IPS-NIHi7 (cell line): Measurements from ENCODE around the gene SERINC5.

Experiments
- DNase-seq: peaks from one replicate; pipeline ENCODE4 v3.0.0; 2012; ENCODE audit warnings: mixed read lengths; ENCODE audit errors: extremely low spot score

SERINC5 gene

DNA sequence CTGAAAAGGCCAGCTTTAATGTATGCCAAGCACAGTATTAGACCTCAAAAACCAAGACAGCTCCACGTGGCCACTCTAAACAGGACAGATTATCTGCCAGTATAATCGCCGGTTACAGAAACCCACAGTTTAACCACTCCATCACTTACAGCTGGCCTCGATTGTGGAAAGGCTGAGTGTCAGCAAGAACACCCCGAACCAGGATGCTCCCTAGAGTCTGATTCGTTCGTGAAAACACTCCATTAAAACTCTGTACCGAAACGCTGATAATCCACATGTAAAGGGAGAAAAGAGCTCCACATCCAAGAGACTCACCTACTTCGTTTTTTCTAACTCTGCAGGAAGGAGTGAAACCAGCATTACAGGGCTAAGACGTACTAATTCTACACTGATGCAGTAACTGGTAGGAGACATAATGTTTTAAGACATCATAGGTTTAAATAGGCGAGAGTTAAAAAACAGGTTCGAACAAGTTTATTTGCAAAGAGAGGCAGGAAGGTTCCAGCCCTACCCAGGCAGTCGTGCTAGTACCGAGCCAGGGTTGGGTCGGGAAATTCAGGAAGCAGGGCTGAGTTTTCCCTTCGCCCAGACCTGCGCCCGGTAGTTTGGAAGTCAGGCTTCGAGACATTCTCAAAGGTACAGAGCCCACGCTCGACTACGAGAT lies 949 bp downstream of the SERINC5 start:
- DNase-seq: no peak

DNA sequence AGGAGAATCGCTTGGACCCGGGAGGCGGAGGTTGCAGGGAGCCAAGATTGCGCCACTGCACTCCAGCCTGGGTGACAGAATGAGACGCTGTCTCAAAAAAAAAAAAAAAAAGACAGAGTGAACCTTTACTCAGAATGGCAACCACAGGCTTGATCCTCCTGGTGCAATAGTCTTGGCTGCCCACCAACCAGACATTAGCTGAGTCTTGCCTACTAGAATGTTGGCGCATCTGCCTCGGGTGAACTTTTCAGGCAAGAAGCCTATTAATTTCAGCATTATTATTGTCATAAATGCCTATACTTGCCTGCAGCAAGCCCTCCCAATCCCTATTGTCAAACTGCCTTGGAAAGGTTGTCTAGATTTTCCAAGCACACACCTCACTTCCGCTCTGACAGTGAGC lies 4.2 kb downstream of the SERINC5 start:
- DNase-seq: no peak

DNA sequence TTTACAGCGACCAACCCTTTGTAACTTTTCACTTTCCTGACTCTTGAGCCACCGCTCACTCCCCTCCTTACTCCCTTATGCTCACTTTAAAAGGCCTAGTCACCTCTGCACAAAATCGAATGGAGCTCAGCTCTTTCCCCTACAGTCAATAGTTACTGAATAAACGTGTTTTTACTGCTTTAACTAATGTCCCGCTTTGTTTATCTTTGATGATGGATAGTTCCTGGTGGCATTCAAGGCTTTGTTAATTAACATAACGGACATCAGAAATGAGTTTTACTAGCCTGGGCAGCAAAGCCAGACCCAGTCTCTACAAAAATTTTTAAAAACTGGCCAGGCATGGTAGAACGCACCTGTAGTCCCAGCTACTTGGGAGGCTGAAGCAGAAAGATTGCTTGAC lies 5.0 kb downstream of the SERINC5 start:
- DNase-seq: no peak

DNA sequence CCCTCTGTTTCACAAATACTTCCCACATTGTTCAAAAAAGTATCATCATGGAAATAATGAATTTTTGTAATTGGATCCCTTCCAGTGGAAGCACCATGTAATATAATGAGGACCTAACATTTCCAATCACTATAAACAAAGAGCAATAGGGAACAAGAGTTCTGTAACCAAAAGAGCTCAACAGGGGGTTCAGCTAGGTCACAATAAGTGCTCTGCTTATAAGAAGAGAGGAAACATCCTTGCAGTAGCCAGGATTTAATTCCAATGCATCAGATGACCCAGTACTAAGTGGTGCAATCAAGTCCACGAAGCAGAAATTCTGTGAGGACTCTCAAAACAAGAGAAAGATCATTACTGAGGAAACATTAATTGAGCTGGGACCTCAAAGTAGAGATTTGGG lies 5.9 kb downstream of the SERINC5 start:
- no peak for DNase-seq

DNA sequence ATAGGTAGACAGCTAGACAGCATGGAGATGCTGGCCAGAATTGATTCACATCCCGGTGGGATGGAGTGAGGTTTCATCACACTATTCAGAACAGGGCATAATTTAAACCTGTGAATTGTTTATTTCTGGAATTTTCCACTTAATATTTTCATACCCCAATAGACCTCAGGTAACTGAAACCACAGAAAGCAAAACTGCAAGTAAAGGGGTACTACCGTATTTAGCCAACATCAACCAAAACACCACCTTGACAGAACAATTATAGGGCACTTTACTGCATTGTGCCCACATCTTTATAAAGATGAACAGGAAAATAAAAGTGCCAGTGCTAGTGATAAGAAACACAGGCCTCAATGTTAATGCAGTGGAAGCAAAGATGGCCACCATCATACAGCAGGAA lies 7.5 kb downstream of the SERINC5 start:
- no peak for DNase-seq

DNA sequence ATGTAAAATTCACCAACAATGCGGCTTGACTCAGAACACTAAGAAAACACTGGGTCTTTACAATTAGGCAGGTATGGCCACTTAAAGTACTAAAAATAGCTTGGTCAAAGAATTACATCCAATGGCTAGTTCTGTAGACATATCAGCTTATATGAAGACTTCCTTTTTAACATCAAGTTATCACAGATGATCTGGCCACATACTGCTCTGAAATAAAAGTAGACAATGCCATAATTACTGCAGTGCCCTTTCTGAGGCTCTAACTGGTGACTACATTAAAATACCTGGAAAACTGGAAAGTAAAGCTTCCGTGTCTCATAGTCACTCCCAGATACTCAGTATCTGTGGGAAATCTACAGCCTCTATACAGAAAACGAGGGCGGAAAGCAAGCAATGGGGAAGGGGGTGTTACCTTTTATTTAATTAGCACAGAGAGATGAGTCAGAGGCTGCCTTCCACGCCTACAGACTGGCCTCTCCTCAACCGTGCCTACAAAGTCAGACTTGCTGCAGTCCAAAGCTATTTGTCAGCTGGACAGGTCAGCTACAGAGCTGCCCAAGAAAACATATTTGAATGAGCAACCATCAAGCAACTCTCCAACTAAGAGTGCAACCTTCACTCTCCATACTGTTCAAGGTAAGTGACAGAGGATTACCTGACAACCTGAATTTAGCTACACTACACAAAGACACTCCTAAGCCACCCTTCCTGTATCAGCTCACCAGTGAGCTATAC lies 8.7 kb downstream of the SERINC5 start:
- peak; percentile 72 for DNase-seq

DNA sequence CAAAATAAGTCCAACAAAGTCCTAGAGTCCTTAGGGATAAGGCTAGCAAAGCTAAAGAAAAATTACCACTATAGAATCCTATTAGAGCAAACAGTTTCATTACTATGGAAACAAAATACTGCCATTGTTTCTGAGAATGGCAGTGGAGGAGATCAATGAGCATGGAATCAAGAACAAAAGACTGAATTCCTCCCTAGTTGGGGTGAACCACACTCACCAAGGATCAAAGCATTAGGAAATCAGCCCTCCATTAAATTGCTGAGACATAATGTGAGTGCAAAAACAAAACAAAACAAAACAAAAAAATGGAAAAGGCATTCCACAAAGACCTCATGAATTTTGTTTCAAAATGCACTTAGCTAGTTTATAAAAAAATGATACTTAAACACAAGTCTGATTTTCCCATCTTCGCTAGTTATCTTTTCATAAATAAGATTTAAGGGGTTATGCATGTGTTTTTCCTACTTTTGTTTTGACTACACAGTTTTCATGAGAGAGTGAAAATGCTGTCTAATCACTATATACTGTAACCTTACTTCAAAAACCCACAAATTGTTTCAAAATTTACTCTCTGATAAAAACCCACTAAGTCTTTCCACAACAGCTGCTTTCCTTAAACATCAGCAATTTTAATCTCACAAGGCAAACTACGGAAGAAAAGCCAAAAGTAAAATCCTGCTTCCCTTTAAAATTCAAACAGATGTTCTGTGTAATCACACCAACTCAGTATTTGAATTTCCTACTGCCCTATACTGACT lies 9.7 kb downstream of the SERINC5 start:
- DNase-seq: peak; percentile 58

DNA sequence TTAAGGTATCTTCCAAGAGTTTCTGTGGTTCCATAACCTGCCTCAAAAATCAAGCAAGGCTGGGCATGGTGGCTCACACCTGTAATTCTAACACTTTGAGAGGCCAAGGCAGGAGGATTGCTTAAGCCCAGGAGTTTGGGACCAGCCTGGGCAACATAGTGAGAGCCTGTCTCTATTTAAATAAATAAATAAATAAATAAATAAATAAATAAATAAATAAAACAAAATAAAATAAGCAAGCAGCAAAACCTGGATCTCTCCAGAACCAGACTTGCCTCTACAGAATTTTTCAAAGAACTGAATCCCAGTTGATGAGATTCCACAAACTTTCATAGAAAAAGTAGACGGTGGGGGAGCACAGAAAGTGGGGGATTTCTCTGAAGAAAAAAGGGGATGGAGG lies 12.3 kb downstream of the SERINC5 start:
- no peak for DNase-seq

DNA sequence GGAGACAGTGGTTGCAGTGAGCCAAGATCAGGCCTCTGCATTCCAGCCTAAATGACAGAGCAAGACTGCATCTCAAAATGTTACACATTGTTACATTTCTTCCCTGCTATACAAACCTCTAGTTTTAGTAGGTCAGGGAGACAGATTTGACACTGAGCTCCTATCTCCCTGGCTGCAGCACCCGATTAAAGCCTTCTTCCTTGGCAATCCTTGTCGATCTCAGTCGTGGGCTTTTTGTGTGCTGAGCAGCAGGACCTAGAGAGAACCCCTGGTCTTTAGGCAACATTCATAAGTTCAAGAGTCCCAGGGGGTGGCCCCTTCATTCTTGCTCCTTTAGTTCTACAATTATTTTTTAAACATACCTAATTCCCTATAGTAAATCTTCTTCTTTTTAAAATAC lies 13.0 kb downstream of the SERINC5 start:
- DNase-seq: no peak

DNA sequence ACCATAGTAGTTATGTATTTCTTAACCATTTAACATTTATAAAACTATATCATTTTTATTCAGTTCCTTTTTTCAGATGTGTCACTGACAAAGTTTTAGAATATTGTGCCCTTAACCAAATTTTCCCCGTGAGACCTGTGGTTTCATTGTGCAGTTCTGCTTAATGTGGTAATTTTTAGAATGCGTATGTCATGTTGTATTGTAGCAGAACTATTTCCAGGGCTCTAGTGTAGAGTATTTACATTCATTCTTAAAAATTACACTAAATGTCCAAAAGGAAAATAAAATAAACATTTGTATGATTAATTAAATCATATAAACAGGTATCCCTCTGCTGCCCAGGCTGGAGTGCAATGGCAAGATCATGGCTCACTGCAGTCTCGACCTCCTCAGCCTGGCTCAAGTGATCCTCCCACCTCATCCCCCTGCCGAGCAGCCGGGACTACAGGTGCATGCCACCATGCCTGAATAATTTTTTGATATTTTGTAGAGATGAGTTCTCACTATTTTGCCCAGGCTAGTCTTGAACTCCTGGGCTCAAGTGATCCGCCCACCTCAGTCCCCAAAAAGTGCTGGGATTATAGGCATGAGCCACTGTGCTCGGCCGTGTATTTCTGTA lies 15.4 kb downstream of the SERINC5 start:
- no peak for DNase-seq

DNA sequence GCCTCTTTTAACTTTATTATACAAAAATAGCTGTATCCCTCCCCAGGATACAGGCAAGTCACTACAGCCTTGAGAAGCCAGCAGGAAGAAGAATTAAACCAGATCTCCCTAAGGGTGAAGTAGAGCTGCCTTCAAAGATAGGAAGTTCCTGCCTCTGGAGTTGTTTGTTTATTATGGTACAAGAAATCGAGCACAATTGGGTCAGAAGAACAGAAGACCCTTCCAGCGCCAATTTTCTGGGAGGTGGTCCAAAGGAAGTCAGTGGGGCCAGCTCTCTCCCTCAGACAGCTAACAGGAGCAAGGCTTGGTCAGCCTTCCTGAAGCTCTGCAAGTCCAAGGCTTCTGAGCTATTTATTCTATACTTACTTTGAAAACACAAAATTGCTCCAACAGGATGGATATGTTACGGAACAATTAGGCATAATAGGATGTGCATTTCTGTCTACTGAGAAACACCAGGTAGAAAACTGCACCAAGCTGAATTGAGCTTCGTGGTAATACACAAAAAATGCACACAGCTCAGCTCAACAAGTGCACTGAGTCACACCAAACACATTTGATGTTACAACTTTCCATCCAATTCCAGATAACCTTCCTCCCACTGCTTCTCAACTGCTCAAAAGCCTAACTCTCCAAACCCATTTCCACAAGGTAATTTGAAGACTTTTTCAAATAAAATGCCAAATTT lies 16.0 kb downstream of the SERINC5 start:
- DNase-seq: no peak

DNA sequence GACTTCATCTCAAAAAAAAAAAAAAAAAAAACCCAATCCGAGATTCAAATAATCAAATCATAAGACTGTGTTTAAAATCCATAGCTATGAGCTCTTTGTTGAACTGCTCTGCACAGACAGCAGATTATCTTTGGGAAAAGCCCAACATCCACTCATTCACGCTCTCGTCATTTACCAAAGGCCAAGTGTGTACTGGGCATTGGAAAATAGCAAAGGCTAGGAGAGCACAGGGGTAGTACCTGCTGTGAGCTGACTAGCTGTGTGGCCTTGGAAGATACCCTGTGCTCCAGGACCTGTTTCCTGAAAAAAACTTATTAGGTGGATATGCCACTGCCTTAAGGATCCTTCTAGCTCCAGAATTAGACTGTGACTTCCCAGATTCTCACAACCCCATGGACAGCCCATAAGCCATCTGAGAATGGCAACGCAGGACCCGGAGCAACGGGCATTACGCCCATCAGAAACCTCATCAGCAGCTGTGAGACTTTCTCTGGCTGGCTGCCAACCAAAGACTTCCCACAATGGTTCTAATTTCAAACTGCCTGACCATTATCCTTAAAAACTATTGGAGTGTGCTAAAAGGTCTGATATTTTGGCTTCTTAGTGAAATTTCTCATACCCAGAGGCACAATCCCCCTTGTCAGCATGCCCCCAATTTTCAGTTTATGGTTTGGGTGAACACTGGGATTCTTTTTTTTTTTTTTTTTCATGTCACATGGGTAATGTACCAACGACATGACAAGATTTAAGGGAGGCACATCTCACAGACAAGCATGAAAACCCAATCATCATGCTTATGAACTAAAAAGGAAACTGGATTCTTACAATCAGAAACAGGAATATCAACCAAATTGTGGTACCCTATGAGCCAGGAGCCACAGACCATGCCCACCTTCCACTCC lies 16.8 kb downstream of the SERINC5 start:
- DNase-seq: no peak

DNA sequence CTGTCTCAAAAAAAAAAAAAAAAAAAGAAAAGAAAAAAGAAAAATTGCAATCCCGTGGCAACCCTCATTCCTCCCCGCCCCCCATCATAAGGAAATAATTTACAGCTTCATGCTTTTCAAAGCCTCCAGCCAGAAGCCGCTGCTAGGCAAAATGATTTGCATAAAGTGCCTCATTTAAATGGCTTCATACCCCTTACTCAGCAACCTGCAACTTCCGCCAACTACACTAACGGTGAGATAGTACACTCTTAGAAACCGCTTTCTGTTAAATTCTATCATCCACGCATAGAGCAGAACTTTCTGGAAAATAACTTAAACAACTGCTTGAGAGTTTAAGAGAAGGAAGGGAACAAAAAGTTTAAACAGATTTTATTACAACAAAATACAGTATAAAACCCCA lies 17.8 kb downstream of the SERINC5 start:
- DNase-seq: no peak

DNA sequence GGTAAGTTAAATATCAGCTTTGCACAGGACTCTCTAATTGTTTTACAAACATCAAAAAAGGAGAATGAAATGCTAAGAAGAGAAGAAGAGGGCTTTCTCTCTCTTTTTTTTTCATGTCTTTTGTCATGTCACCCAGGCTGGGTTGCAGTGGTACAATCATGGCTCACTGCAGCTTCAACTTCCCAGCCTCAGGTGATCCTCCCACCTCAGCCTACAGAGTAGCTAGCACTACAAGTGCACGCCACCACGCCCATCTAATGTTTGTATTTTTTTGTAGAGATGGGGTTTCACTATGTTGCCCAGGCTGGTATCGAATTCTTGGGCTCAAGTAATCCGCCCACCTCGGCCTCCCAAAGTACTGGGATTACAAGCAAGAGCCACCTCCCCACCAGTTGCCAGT lies 18.6 kb downstream of the SERINC5 start:
- no peak for DNase-seq

DNA sequence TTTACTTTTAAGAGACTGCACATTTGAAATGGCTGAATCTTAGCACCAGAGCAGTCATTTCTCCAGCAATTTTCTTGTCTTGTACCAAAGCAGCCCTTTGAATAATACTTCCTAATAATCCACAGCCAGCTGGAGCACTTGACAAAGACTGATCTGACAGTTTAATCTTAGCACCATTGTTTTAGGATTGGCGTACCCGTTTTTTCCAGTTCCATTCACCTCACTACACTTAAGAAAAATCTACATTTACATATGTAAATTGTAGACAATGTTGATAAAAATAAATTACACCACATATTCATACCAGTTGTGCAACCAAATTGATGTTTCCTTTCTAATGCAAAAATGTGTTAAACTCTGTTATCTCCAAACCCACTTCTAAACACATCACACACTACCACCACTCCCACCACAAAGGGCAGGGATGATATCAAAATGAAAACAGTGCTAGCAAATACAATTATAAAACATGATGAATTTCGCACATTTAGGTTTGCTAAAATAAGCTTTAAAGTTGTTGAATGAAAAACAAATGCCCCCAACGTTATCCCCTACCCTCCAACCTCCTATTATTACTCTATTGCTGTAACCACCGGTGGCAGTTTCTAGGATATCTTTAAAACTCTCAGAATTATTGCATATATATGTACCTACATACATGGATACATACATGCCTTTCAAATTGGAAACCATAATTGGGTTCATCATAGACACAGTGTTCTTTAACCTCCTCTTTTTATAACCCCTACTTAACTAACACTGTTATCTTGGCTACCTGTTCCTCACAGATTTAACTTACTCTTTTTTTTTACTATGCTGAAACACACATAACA lies 21.5 kb downstream of the SERINC5 start:
- no peak for DNase-seq

DNA sequence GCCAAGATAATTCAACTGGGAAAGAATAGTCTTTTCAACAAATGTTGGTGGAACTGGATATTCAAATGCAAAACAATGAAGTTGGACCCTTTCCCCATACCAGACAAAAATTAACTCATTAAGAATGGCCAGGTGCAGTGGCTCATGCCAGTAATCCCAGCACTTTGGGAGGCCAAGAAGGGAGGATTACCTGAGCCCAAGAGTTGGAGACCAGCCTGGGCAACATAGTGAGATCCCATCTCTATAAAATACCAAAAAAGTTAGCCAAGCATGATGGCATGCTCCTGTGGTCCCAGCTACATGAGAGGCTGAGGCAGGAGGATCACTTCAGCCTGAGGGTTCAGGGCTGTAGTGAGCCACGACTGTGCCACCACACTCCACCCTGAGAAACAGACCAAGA lies 24.2 kb downstream of the SERINC5 start:
- DNase-seq: no peak

DNA sequence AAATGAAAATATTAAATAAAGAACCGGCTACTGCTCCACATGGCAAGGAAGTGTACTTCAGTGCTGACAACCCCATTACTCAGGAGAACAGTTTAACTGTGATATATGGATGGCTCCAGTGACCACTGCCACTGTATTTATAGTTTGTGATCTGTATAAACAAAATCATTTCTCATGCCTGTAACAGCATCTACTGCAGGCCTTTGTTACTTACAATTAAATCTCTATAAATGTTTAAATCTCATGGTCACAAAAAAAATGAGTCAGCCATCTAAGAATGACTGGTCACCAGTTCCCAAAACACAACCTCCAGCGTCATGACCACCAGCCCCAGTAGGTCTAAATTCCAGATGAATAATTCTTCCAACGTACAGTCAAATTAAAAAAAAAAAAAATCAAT lies 24.6 kb downstream of the SERINC5 start:
- no peak for DNase-seq

DNA sequence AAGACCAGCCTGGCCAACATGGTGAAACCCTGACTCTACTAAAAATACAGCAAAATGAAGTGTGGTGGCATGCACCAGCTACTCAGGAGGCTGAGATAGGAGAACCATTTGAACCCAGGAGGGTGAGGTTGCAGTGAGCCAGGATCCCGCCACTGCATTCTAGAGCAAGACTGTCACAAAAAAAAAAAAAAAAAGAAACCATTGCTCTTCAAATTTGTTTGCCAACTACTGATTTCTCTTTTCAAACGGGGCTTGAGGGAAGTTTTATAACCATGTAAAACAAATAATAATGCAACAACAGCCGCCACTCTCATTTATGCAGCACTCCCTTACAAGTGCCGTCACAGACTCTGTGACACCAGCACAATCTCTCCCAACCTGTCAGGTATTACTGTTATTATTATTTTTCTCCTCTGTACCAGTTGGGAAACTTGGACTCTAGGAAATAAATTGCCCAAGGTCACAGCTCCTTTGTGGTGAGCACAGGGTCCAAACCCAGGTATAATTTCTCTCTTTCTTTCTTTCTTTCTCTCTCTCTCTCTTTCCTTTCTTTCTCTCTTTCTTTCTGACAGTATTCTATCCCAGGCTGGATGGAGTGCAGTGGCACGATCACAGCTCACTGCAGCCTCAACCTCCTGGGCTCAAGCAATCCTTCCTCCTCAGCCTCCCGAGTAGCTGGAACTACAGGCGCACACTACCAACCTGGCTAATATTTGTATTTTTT lies 25.4 kb downstream of the SERINC5 start:
- no peak for DNase-seq

DNA sequence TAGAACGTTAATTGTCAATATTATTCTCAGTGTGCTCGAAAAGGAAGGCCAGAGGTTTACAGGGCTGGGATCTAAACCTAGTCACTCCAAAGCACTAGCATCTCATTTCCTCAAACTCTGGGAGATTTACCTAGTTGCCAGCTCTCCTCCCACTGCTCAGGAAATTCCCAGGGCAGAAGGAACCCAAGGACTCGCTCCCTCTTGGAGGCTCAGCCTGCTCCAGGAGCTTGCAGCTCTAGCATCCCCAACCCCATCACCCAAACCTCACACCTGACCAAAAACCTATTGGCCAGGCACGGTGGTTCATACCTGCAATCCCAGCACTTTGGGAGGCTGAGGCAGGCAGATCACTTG lies 26.0 kb downstream of the SERINC5 start:
- peak; percentile 43 for DNase-seq
